ENCODE measurements around the gene FER. TPM values are rescaled to one million over a fixed set of nuclear protein-coding genes. Genes with fewer than 3 reads are reported as not detected.

The FER gene
- total RNA-seq, 1 experiment from 2014 or later: 22.1 TPM

DNA sequence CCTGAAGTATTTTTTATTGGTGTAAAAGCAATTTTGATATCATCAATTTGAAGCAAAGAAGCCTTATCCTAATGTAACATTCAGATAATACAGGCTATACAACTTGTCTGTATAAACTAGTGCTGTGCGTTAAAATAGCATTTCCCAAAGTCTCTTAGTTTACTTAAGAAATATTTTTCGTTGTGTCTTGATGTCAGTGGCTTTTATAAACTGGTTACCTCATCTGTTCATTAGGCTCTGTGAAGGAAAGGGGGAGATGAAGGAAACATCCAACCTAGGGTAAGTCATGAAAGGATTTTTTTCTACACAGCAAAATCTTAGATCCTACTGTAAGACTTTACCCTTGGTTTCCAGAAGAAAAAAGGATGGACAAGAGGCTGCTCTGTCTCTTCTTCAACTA lies 389.2 kb downstream of the FER start:
- no peaks in the 10 kb centered on the region for H3K4me1 ChIP-seq (ENCODE audit: control insufficient read depth, insufficient read depth, low read length)
- no peak overlapping the region for H3K4me3 ChIP-seq (ENCODE audit: low read depth in 2 of 2, low read length in 2 of 2)
- intact Hi-C loops (cut with micrococcal nuclease; ENCODE audit: unreplicated experiment): no loop called here
- no TSS peak for BruUV-seq (replicated peaks)
- no peak for ATAC-seq
- DNase-seq (ENCODE audit: low read depth, low spot score): no peak
- no peaks in the 10 kb centered on the region for H3K9me3 ChIP-seq (ENCODE audit: control insufficient read depth, insufficient read depth, low read depth, low read length)
- TF ChIP-seq POLR2AphosphoS5 (IDR thresholded peaks at IDR 0.05; ENCODE audit: low read depth, low read length) (no peak), SIN3A (IDR thresholded peaks at IDR 0.05; ENCODE audit: borderline replicate concordance, insufficient read depth, low read depth, low read length) (no peak)
- TF ChIP-seq, protein P1, sequence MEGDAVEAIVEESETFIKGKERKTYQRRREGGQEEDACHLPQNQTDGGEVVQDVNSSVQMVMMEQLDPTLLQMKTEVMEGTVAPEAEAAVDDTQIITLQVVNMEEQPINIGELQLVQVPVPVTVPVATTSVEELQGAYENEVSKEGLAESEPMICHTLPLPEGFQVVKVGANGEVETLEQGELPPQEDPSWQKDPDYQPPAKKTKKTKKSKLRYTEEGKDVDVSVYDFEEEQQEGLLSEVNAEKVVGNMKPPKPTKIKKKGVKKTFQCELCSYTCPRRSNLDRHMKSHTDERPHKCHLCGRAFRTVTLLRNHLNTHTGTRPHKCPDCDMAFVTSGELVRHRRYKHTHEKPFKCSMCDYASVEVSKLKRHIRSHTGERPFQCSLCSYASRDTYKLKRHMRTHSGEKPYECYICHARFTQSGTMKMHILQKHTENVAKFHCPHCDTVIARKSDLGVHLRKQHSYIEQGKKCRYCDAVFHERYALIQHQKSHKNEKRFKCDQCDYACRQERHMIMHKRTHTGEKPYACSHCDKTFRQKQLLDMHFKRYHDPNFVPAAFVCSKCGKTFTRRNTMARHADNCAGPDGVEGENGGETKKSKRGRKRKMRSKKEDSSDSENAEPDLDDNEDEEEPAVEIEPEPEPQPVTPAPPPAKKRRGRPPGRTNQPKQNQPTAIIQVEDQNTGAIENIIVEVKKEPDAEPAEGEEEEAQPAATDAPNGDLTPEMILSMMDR (IDR thresholded peaks at IDR 0.05): no peak
- ChIA-PET POLR2A (no interaction called here), CTCF (no interaction called here)
- in situ Hi-C loops (cut with HindIII; ENCODE audit: low pct_unique_long_range_greater_than_20kb, low sequenced_read_pairs): no loop called here
- H3K27me3 ChIP-seq (ENCODE audit: control insufficient read depth, insufficient read depth, low read length): no peaks in the 10 kb centered on the region
- no peaks in the 10 kb centered on the region; the same call in 1 of the 2 replicates for H3K36me3 ChIP-seq (ENCODE audit: control insufficient read depth, insufficient read depth, low read length)
- no peak overlapping the region for H3K27ac ChIP-seq (ENCODE audit: low read length)

DNA sequence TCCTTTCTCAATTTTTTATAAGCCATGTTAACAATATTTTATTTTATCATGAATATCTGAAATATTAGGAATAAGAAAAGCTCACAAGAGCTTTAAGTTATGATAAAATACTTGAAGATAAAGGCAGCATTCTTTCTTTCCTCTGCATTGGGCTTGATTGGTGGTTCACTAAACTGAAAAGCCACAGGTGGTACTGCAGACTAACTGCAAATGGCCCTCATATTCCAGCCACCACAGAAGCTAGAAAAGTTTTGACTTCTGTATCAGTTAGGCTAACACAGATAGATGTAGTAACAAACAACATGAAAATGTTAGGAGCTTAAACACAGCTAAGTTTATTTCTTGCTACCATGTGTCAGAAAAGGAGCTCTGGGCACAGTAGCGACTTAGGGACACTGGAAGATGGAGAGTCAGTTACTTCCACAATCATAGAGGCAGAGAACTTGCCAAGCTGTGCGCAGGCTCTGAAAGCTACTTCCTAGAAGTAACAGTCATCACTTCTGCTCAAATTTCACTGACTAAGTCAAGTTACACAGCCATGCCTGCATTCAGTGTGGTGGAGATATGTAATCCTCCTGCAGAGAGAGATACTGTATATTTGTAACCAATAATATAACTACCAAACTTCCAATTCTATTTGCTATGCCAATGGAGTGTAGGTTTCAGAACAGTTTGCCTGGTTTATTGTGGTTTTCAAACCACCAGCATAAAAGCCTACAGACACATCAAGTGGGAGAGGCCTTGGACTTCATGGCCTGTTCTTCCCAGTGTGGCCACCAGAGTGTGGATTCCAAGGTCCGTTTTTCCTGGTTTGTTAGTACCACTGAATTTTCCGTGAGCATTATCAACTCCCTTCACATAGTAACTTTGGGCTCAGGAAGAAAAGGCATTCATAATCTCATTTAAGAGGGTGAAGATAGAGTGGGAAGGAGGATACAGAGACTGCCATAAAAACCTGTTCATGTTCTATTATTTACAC lies 393.8 kb downstream of the FER start:
- CTCF ChIA-PET: no interaction called here
- H3K36me3 ChIP-seq (ENCODE audit: control insufficient read depth, insufficient read depth, low read length): no peaks in the 10 kb centered on the region
- no TSS peak for BruUV-seq (replicated peaks)
- ATAC-seq (no peak), DNase-seq (ENCODE audit: low read depth, low spot score) (no peak)
- TF ChIP-seq TCF7L2 (IDR thresholded peaks at IDR 0.05; ENCODE audit: low read depth, low read length): no peak
- TF ChIP-seq, protein P1 (IDR thresholded peaks at IDR 0.05): 0 out of 2 replicates have a peak, but pooled peaks have one; percentile 8
- H3K4me1 ChIP-seq (ENCODE audit: control insufficient read depth, insufficient read depth, low read length): no peaks in the 10 kb centered on the region
- H3K4me3 ChIP-seq (ENCODE audit: low read depth in 2 of 2, low read length in 2 of 2): no peak overlapping the region
- H3K27me3 ChIP-seq (ENCODE audit: control insufficient read depth, insufficient read depth, low read length): no peaks in the 10 kb centered on the region
- intact Hi-C loops (cut with micrococcal nuclease; ENCODE audit: unreplicated experiment): no loop called here
- H3K27ac ChIP-seq (ENCODE audit: low read length): no peak overlapping the region
- POLR2A ChIA-PET: interaction anchor here (0.6 kb wide), 1 partner anchor 214 kb away, joined by 5 read pairs; no protein-coding TSS in a partner anchor
- in situ Hi-C loops (cut with HindIII; ENCODE audit: low pct_unique_long_range_greater_than_20kb, low sequenced_read_pairs): no loop called here
- no peaks in the 10 kb centered on the region for H3K9me3 ChIP-seq (ENCODE audit: control insufficient read depth, insufficient read depth, low read depth, low read length)

DNA sequence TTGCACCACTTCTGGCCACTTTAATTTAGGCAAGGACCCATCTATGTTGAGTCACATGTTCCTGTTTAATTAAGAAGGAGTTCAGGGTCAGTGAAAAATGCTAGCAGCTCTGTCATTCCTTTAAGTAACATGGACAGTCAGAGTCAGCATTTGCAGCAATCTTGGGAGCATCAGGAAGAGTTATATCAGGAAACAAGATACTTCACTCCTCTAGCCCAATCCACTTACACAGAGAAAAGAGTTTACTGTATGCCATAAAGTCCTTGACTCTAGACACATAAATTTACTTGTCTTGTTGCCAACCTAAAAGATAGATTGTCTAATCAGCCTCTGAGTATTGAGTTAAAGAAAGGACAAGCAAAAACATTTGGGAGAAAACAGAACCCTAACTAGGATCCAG lies 395.3 kb downstream of the FER start:
- H3K27me3 ChIP-seq (ENCODE audit: control insufficient read depth, insufficient read depth, low read length): no peaks in the 10 kb centered on the region
- H3K4me3 ChIP-seq (ENCODE audit: low read depth in 2 of 2, low read length in 2 of 2): no peak overlapping the region
- no peaks in the 10 kb centered on the region for H3K36me3 ChIP-seq (ENCODE audit: control insufficient read depth, insufficient read depth, low read length)
- intact Hi-C loops (cut with micrococcal nuclease; ENCODE audit: unreplicated experiment): no loop called here
- ChIA-PET POLR2A (no interaction called here), CTCF (no interaction called here)
- BruUV-seq (replicated peaks): no TSS peak
- no peak overlapping the region for H3K27ac ChIP-seq (ENCODE audit: low read length)
- ATAC-seq: no peak
- DNase-seq (ENCODE audit: low read depth, low spot score): no peak
- in situ Hi-C loops (cut with HindIII; ENCODE audit: low pct_unique_long_range_greater_than_20kb, low sequenced_read_pairs): no loop called here
- H3K4me1 ChIP-seq (ENCODE audit: control insufficient read depth, insufficient read depth, low read length): no peaks in the 10 kb centered on the region
- TF ChIP-seq, protein P2, sequence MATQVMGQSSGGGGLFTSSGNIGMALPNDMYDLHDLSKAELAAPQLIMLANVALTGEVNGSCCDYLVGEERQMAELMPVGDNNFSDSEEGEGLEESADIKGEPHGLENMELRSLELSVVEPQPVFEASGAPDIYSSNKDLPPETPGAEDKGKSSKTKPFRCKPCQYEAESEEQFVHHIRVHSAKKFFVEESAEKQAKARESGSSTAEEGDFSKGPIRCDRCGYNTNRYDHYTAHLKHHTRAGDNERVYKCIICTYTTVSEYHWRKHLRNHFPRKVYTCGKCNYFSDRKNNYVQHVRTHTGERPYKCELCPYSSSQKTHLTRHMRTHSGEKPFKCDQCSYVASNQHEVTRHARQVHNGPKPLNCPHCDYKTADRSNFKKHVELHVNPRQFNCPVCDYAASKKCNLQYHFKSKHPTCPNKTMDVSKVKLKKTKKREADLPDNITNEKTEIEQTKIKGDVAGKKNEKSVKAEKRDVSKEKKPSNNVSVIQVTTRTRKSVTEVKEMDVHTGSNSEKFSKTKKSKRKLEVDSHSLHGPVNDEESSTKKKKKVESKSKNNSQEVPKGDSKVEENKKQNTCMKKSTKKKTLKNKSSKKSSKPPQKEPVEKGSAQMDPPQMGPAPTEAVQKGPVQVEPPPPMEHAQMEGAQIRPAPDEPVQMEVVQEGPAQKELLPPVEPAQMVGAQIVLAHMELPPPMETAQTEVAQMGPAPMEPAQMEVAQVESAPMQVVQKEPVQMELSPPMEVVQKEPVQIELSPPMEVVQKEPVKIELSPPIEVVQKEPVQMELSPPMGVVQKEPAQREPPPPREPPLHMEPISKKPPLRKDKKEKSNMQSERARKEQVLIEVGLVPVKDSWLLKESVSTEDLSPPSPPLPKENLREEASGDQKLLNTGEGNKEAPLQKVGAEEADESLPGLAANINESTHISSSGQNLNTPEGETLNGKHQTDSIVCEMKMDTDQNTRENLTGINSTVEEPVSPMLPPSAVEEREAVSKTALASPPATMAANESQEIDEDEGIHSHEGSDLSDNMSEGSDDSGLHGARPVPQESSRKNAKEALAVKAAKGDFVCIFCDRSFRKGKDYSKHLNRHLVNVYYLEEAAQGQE (IDR thresholded peaks at IDR 0.05; ENCODE audit: insufficient read depth in 1 of 2, low read depth in 2 of 2, low read length in 1 of 2): no peak
- no peak for TF ChIP-seq POLR2AphosphoS5 (IDR thresholded peaks at IDR 0.05; ENCODE audit: low read depth, low read length)
- TF ChIP-seq SIN3A (IDR thresholded peaks at IDR 0.05; ENCODE audit: borderline replicate concordance, insufficient read depth, low read depth, low read length): no peak
- TF ChIP-seq TCF7L2 (IDR thresholded peaks at IDR 0.05; ENCODE audit: low read depth, low read length): no peak
- TF ChIP-seq, protein P1 (IDR thresholded peaks at IDR 0.05): no peak
- no peaks in the 10 kb centered on the region for H3K9me3 ChIP-seq (ENCODE audit: control insufficient read depth, insufficient read depth, low read depth, low read length)

All from Panc1 (cell line).